K562 (cell line): ENCODE results near the gene MROH2B. TPM values are rescaled to one million over a fixed set of nuclear protein-coding genes. Genes with fewer than 3 reads are reported as not detected.

Experiments
- ATAC-seq: fragments of 200-7000 bp; cut with Tn5 transposase; 3 replicates; pipeline ENCODE4 v1.9.1; 2020; ENCODE audit warnings: moderate library complexity
- BruUV-seq: library from RNA; stranded (reverse); fragments of 400-500 nt; replicated peaks from 2 replicates; lab custom pipeline; 2021; lab: Mats Ljungman, UMichigan
- CTCF ChIA-PET: fragments of 300-600 bp; formaldehyde crosslinking; extraction: SDS; loops from one replicate; lab custom pipeline; 2021; ENCODE audit warnings: low intra/inter-chr PET ratio; lab: Yijun Ruan, JAX
- POLR2A ChIA-PET: fragments of 300-600, 350-650 bp; sonication (Branson Sonifier 250); formaldehyde crosslinking; extraction: SDS; loops from one replicate; lab custom pipeline; 2021; ENCODE audit warnings: antibody characterized with exemption, inconsistent platforms; lab: Yijun Ruan, JAX
- DNase-seq, 4 experiments: peaks; one replicate each; pipeline versions ENCODE4 v3.0.0 to v3.0.0-alpha.2; 2011 to 2018; ENCODE audit warnings: low spot score in 3 of 4, mixed read lengths in 3 of 4; ENCODE audit errors: extremely low read depth in 1 of 4
- FAIRE-seq: peaks from 2 replicates; lab custom pipeline; 2011; peaks lifted over from hg19 to GRCh38; lab: Jason Lieb, UNC
- H2AFZ ChIP-seq: 2 replicates; pipeline ENCODE4 v1.6.0; 2011; ENCODE audit warnings: low read depth, low read length, control low read depth, inconsistent platforms
- H3K27ac ChIP-seq: fragments of 200-600 bp; 3 replicates; pipeline ENCODE4 v1.8.0; 2011; ENCODE audit warnings: low read depth, mild to moderate bottlenecking, control low read depth, inconsistent platforms, low read length, moderate library complexity, mixed read lengths; ENCODE audit errors: extremely low read depth
- H3K27me3 ChIP-seq, 2 experiments: fragments of 300-600 bp in 1 of 2; 2 replicates in 1 of 2; 3 replicates in 1 of 2; pipeline versions ENCODE4 v1.6.0 to v1.8.0; 2011; ENCODE audit warnings: inconsistent platforms in 2 of 2, low read length in 2 of 2, mild to moderate bottlenecking in 1 of 2, mixed read lengths in 1 of 2, moderate library complexity in 1 of 2; ENCODE audit not compliant: control insufficient read depth in 2 of 2, insufficient read depth in 2 of 2
- H3K36me3 ChIP-seq: fragments of 300-600 bp; 3 replicates; pipeline ENCODE4 v1.8.0; 2011; ENCODE audit warnings: mild to moderate bottlenecking, low read length, inconsistent platforms; ENCODE audit not compliant: control insufficient read depth, insufficient read depth
- H3K4me1 ChIP-seq, 2 experiments: fragments of 200-600 bp in 1 of 2; replicated peaks in 1 of 2; 2 replicates in 1 of 2; 3 replicates in 1 of 2; pipeline versions ENCODE4 v1.5.1 to v1.8.0; 2011; ENCODE audit warnings: inconsistent platforms in 2 of 2, low read length in 2 of 2, mild to moderate bottlenecking in 1 of 2, mixed read lengths in 1 of 2, moderate library complexity in 1 of 2; ENCODE audit not compliant: control insufficient read depth in 2 of 2, insufficient read depth in 2 of 2
- H3K4me2 ChIP-seq: 2 replicates; pipeline ENCODE4 v1.6.1; 2011; ENCODE audit warnings: low read length, control low read depth, inconsistent platforms, mixed read lengths; ENCODE audit not compliant: insufficient read depth
- H3K4me3 ChIP-seq: fragments of 200-600 bp; sonication (generic), shearing (Covaris generic); 2 replicates; pipeline ENCODE4 v1.5.1; 2016; ENCODE audit warnings: control low read depth, inconsistent platforms
- H3K79me2 ChIP-seq: fragments of 200-600 bp; 3 replicates; pipeline ENCODE4 v1.8.0; 2011; ENCODE audit warnings: low read length, inconsistent platforms; ENCODE audit not compliant: control insufficient read depth, insufficient read depth
- H3K9ac ChIP-seq, 2 experiments: 2 replicates each; pipeline versions ENCODE4 v1.6.0 to v1.6.1; 2011; ENCODE audit warnings: low read depth in 2 of 2, low read length in 2 of 2, control low read depth in 1 of 2, inconsistent platforms in 1 of 2, mild to moderate bottlenecking in 1 of 2, mixed read lengths in 1 of 2; ENCODE audit not compliant: insufficient read depth in 1 of 2
- H3K9me1 ChIP-seq: one replicate; pipeline ENCODE4 v1.6.0; 2011; ENCODE audit warnings: inconsistent platforms, mild to moderate bottlenecking, low read length, moderate library complexity; ENCODE audit not compliant: control insufficient read depth, insufficient read depth
- H3K9me3 ChIP-seq: replicated peaks from 2 replicates; pipeline ENCODE4 v1.5.1; 2011; ENCODE audit warnings: low read depth, low read length, inconsistent platforms; ENCODE audit not compliant: control insufficient read depth, insufficient read depth
- H4K20me1 ChIP-seq: replicated peaks from 2 replicates; pipeline ENCODE4 v1.6.1; 2011; ENCODE audit warnings: low read length, inconsistent platforms, mixed read lengths; ENCODE audit not compliant: control insufficient read depth, insufficient read depth
- DLX4 ChIP-seq: fragments of 250-450 bp; sonication (Bioruptor Pico); IDR thresholded peaks from 2 replicates; pipeline ENCODE4 v1.6.1; 2021; ENCODE audit warnings: mild to moderate bottlenecking
- ELK1 ChIP-seq: sonication (generic); formaldehyde crosslinking; IDR thresholded peaks from 2 replicates; pipeline ENCODE4 v1.8.1; 2022; ENCODE audit warnings: missing genetic modification reagents
- GABPA ChIP-seq: fragments of 200-800 bp; sonication (Bioruptor generic); conservative IDR thresholded peaks from 2 replicates; pipeline ENCODE4 v1.6.1; 2016; ENCODE audit warnings: low read depth, missing genetic modification characterization, missing compliant biosample characterization
- MECOM ChIP-seq: fragments of 250-450 bp; sonication (Bioruptor Pico); IDR thresholded peaks from 2 replicates; pipeline ENCODE4 v1.8.0; 2022; ENCODE audit warnings: inconsistent platforms
- OTX1 ChIP-seq: fragments of 450-650 bp; formaldehyde crosslinking; IDR thresholded peaks from 2 replicates; pipeline ENCODE4 v1.4.0; 2022; ENCODE audit warnings: mild to moderate bottlenecking
- RAD21 ChIP-seq, 2 experiments: fragments of 250-450 bp in 1 of 2; fragments of 450-650 bp in 1 of 2; sonication (Bioruptor Pico) in 1 of 2; formaldehyde crosslinking in 1 of 2; IDR thresholded peaks in 1 of 2; conservative IDR thresholded peaks in 1 of 2; 2 replicates each; pipeline versions ENCODE4 v1.4.0 to v1.8.0; 2020 to 2022; ENCODE audit warnings: mild to moderate bottlenecking in 2 of 2, moderate library complexity in 1 of 2
- RCOR1 ChIP-seq, 2 experiments: IDR thresholded peaks; 2 replicates each; pipeline ENCODE4 v1.6.1; 2012; ENCODE audit warnings: low read depth in 2 of 2, low read length in 2 of 2, borderline replicate concordance in 1 of 2, improper control_type of control experiment in 1 of 2
- RFX1 ChIP-seq: fragments of 450-650 bp; IDR thresholded peaks from 2 replicates; pipeline ENCODE4 v1.6.1; 2016; ENCODE audit warnings: mild to moderate bottlenecking, moderate library complexity
- TRIM25 ChIP-seq: fragments of 450-650 bp; IDR thresholded peaks from 2 replicates; pipeline ENCODE4 v1.7.0; 2016; ENCODE audit warnings: borderline replicate concordance
- USF1 ChIP-seq: sonication (generic); formaldehyde crosslinking; IDR thresholded peaks from 2 replicates; pipeline ENCODE4 v1.9.0; 2022; ENCODE audit warnings: mild to moderate bottlenecking, missing genetic modification reagents
- WGBS: fragments of 100-300 bp; shearing (Covaris generic); methylation state at CpG from one replicate; pipeline ENCODE4 v1.1.6; 2016; ENCODE audit warnings: low coverage, mixed read lengths; ENCODE audit not compliant: insufficient coverage; ENCODE audit errors: missing lambda C conversion rate; 5-methylcytosine and 5-hydroxymethylcytosine counted together
- in situ Hi-C: fragments of 300-500 bp; cut with MboI; formaldehyde crosslinking; loops from 4 replicates; pipeline ENCODE4 v1.15.0; 2018; ENCODE audit warnings: inconsistent platforms, mixed read lengths
- intact Hi-C: fragments of 100-400 bp; cut with micrococcal nuclease; formaldehyde crosslinking; loops from 2 replicates; pipeline ENCODE4 v1.14.2; 2022
- polyA plus RNA-seq, 8 experiments: library from polyadenylated mRNA; depleted of rRNA in 4 of 8; stranded (reverse) in 5 of 8; unstranded in 3 of 8; fragments of >200 nt; fragmentation: Nextera tagmentation in 2 of 8; fragmentation: Illumina TruSeq in 1 of 8; extraction: Ambion mirVana in 2 of 8; extraction: Trizol in 1 of 8; gene quantifications; 2 replicates each; pipeline versions ENCODE4 v1.2.1 to v1.2.3, GENCODE V29; 2011 to 2014; ENCODE audit warnings: inconsistent platforms in 1 of 8, missing spikeins in 1 of 8
- total RNA-seq, 7 experiments: library from RNA; depleted of rRNA in 6 of 7; stranded (reverse); fragments of >200 nt in 6 of 7; fragmentation: Illumina TruSeq in 2 of 7; extraction: Trizol in 2 of 7; gene quantifications; 2 replicates each; pipeline versions ENCODE4 v1.2.1 to v1.2.3, GENCODE V29; 2011 to 2021; ENCODE audit warnings: low replicate concordance in 1 of 7

The MROH2B gene
- total and polyA plus RNA-seq, 9 of the 15 experiments (the other 6 are each of a cell fraction or from before 2014, with no cell fraction given): not detected

- Histone ChIP-seq H4K20me1 (no peaks in the 10 kb centered on the region), H3K4me2 (no peak overlapping the region), H3K36me3 (no peaks in the 10 kb centered on the region), H2AFZ (no peak overlapping the region), H3K9ac (no peak overlapping the region), H3K4me3 (no peak overlapping the region), H3K9me3 (no peaks in the 10 kb centered on the region), H3K79me2 (no peaks in the 10 kb centered on the region), H3K27me3 (no peaks in the 10 kb centered on the region), H3K4me1 (no peaks in the 10 kb centered on the region), H3K9me1 (no peaks in the 10 kb centered on the region), H3K27ac (no peak overlapping the region)
- no peak for FAIRE-seq
- ChIA-PET POLR2A (no interaction called here), CTCF (no interaction called here)
- TF ChIP-seq DLX4 (CRISPR knock-in tag) (no peak), RCOR1 (IDR thresholded peaks at IDR 0.05; ENCODE audit: borderline replicate concordance in 1 of 2, low read depth in 2 of 2, low read length in 2 of 2) (no peak), MECOM (CRISPR knock-in tag) (no peak)
- in situ Hi-C loops (no loop called here), intact Hi-C loops (no loop called here)
- no TSS peak for BruUV-seq
- DNase-seq: no peak
- 0% methylated on average over 1 of the region's 1 CpG for WGBS
- ATAC-seq: no peak
Measured at GRCh38 chr5:41043109-41043747, 27.9 kb downstream of the MROH2B start.

- H3K27me3 ChIP-seq: no peaks in the 10 kb centered on the region
- no peak overlapping the region for H2AFZ ChIP-seq
- BruUV-seq: no TSS peak
- H4K20me1 ChIP-seq: no peaks in the 10 kb centered on the region
- no peaks in the 10 kb centered on the region for H3K9me3 ChIP-seq
- ChIA-PET CTCF (no interaction called here), POLR2A (no interaction called here)
- no peak overlapping the region for H3K4me3 ChIP-seq
- no peak overlapping the region for H3K9ac ChIP-seq
- H3K36me3 ChIP-seq: no peaks in the 10 kb centered on the region
- in situ Hi-C loops (no loop called here), intact Hi-C loops (no loop called here)
- FAIRE-seq (no peak), ATAC-seq (no peak), DNase-seq (no peak)
- no peaks in the 10 kb centered on the region for H3K9me1 ChIP-seq
- no peaks in the 10 kb centered on the region for H3K79me2 ChIP-seq
- no peak overlapping the region for H3K27ac ChIP-seq
- no peaks in the 10 kb centered on the region for H3K4me1 ChIP-seq
- no peak overlapping the region for H3K4me2 ChIP-seq
- TF ChIP-seq RAD21 (CRISPR knock-in tag; conservative IDR thresholded peaks at IDR 0.05 in 1 of 2, IDR thresholded peaks at IDR 0.05 in 1 of 2): no peak
- TF ChIP-seq RFX1: no peak
- TF ChIP-seq GABPA (tag): no peak
- TF ChIP-seq TRIM25: no peak
- TF ChIP-seq USF1 (CRISPR knock-in tag): no peak
- TF ChIP-seq OTX1 (CRISPR knock-in tag): no peak
- TF ChIP-seq ELK1 (CRISPR knock-in tag): no peak
Measured at GRCh38 chr5:41032973-41033372, 38.2 kb downstream of the MROH2B start.
